NB4 (cell line): Measurements from ENCODE around the gene KRT5.

Source experiments
- CTCF ChIP-seq: IDR thresholded peaks from one replicate; pipeline ENCODE4 v1.5.1; 2012; ENCODE audit warnings: low read depth, low read length
- MAX ChIP-seq: IDR thresholded peaks from 2 replicates; pipeline ENCODE4 v1.6.1; 2011; ENCODE audit warnings: low read depth, low read length
- MYC ChIP-seq: IDR thresholded peaks from 2 replicates; pipeline ENCODE4 v1.6.1; 2011; ENCODE audit warnings: low read depth, low read length
- POLR2A ChIP-seq: IDR thresholded peaks from 2 replicates; pipeline ENCODE4 v1.6.1; 2011; ENCODE audit warnings: mild to moderate bottlenecking; ENCODE audit not compliant: insufficient read length; ENCODE audit errors: extremely low read depth

GRCh38 chr12:52546126-52546525 lies 25.9 kb upstream of the KRT5 start:
- no peak for TF ChIP-seq CTCF
- no peak for TF ChIP-seq POLR2A
- TF ChIP-seq MAX = no peak
- no peak for TF ChIP-seq MYC
